Kidney (tissue), 14 donors: Measurements from ENCODE around the gene HSD3B7. TPM values are rescaled to one million over a fixed set of nuclear protein-coding genes. Genes with fewer than 3 reads are reported as not detected.

Experiments
- DNase-seq, 5 donors: peaks; one replicate each; pipeline ENCODE4 v3.0.0-alpha.2; 2013 to 2020
- FAIRE-seq: peaks from 2 replicates; lab custom pipeline; 2012; peaks lifted over from hg19 to GRCh38; lab: Jason Lieb, UNC
- H3K27ac ChIP-seq, 2 donors: one replicate each; pipeline ENCODE4 v1.7.0; 2013; ENCODE audit warnings: low read depth in 2 of 2, low read length in 2 of 2, inconsistent platforms in 1 of 2
- H3K27me3 ChIP-seq: one replicate; pipeline ENCODE4 v1.7.1; 2013; ENCODE audit warnings: low read length, inconsistent platforms; ENCODE audit not compliant: control insufficient read depth, insufficient read depth
- H3K36me3 ChIP-seq, 3 donors: one replicate each; pipeline versions ENCODE4 v1.7.0 to v1.7.1; 2013; ENCODE audit warnings: low read length in 3 of 3, control low read depth in 1 of 3, inconsistent platforms in 1 of 3; ENCODE audit not compliant: insufficient read depth in 3 of 3, control insufficient read depth in 2 of 3
- H3K4me1 ChIP-seq, 3 donors: one replicate each; pipeline versions ENCODE4 v1.7.0 to v1.7.1; 2013; ENCODE audit warnings: low read length in 3 of 3, inconsistent platforms in 1 of 3, low read depth in 1 of 3; ENCODE audit not compliant: control insufficient read depth in 2 of 3, insufficient read depth in 2 of 3
- H3K4me3 ChIP-seq, 3 donors: one replicate each; pipeline versions ENCODE4 v1.7.0 to v1.8.1; 2013; ENCODE audit warnings: low read length in 3 of 3, control low read depth in 1 of 3, inconsistent platforms in 1 of 3
- H3K9ac ChIP-seq, 3 donors: one replicate each; pipeline versions ENCODE4 v1.7.0 to v1.7.1; 2013; ENCODE audit warnings: low read length in 3 of 3, control low read depth in 1 of 3, inconsistent platforms in 1 of 3
- H3K9me3 ChIP-seq, 3 donors: one replicate each; pipeline versions ENCODE4 v1.7.0 to v1.7.1; 2013; ENCODE audit warnings: low read length in 3 of 3, control low read depth in 1 of 3, inconsistent platforms in 1 of 3; ENCODE audit not compliant: control insufficient read depth in 2 of 3, insufficient read depth in 1 of 3
- CTCF ChIP-seq: IDR thresholded peaks from 3 replicates; pipeline ENCODE4 v1.5.1; 2012; ENCODE audit warnings: mild to moderate bottlenecking, moderate library complexity, borderline replicate concordance; ENCODE audit not compliant: insufficient read depth; ENCODE audit errors: extremely low read depth
- intact Hi-C: fragments of 100-400 bp; cut with DNase I; formaldehyde crosslinking; loops from one replicate; pipeline ENCODE4 v1.11.1; 2022
- polyA plus RNA-seq: library from polyadenylated mRNA; stranded (reverse); fragments of 350-450 nt; fragmentation: Illumina TruSeq; extraction: RNeasy Lipid Tissue Mini Kit (QIAGEN cat#74804); gene quantifications from one replicate; pipeline ENCODE4 v1.2.3, GENCODE V29; 2014; ENCODE audit warnings: low read depth, low replicate concordance; ENCODE audit not compliant: insufficient read depth
- total RNA-seq: library from RNA; stranded (reverse); fragmentation: NEBNext Ultra II Directional; extraction: Animal tissue kit (Norgen Biotek cat#: 25700); gene quantifications from one replicate; pipeline ENCODE4 v1.2.1, GENCODE V29; 2021
- donor health status: control.
- donor health status: control.
- donor health status: control.
- donor health status: control.
- donor health status: control.
- donor health status: DM: yes; HTN: yes; CAD: no.
- donor health status: Normal renal cell carcinoma (clear cell type).

HSD3B7 gene
- total and polyA plus RNA-seq, 2 donors from 2014 or later: 24.4 to 40.5 TPM

DNA sequence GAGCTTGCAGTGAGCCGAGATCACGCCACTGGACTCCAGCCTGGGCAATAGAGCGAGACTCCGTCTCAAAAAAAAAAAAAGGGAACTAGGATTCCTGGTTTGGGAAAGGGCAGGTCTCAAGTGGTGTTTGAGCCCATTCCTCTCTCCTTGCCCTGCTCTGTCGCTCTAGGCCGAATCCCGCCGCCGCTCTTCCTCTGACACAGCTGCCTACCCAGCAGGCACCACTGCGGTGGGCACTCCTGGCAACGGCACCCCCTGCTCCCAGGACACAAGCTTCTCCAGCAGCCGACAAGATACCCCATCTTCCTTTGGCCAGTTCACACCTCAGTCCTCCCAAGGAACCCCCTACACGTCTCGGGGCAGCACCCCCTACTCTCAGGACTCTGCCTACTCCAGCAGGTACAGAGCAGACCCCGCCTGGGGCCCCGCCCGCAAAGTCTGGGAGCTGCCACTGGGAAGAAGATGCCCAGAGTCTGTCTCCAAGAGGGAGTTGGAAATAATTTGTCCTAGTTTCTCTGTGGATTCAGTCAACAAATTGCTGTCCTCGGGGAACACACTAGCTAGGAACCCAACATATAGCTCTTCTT, 21.0 kb upstream of the HSD3B7 start:
- Histone ChIP-seq H3K9me3 (no peaks in the 10 kb centered on the region), H3K36me3 (peaks cover 11 to 60% (median 32%) of the 10 kb centered on the region in 3 donors), H3K4me3 (no peak overlapping the region), H3K9ac (no peak overlapping the region), H3K4me1 (peaks cover 0 to 3% (median under 1%) of the 10 kb centered on the region in 3 donors), H3K27ac (no peak overlapping the region), H3K27me3 (no peaks in the 10 kb centered on the region)
- DNase-seq (no peak), FAIRE-seq (no peak)
- intact Hi-C loops: no loop called here
- no peak for TF ChIP-seq CTCF

- Histone ChIP-seq H3K36me3 (peaks cover 11 to 60% (median 33%) of the 10 kb centered on the region in 3 donors), H3K9me3 (no peaks in the 10 kb centered on the region), H3K4me1 (no peaks in the 10 kb centered on the region), H3K4me3 (no peak overlapping the region), H3K27ac (no peak overlapping the region), H3K27me3 (no peaks in the 10 kb centered on the region), H3K9ac (no peak overlapping the region)
- FAIRE-seq (no peak), DNase-seq (no peak)
- intact Hi-C loops: no loop called here
- no peak for TF ChIP-seq CTCF
Measured at GRCh38 chr16:30964574-30965226, 20.3 kb upstream of the HSD3B7 start.

DNA sequence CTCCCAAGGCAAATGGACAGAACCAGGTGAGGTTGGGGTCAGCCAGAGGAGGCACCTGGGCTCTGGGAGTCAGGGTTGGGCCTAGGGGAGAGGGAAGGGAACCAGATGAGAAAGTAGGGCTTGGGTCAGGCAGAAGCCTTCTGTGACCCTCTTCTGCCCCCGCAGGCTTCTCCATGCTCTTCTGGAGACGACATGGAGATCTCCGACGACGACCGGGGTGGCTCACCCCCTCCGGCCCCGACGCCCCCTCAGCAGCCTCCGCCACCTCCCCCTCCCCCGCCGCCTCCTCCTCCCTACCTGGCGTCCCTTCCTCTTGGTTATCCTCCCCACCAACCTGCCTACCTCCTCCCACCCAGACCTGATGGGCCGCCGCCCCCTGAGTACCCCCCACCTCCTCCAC, 19.6 kb upstream of the HSD3B7 start:
- no peak for DNase-seq
- Histone ChIP-seq H3K27me3 (no peaks in the 10 kb centered on the region), H3K27ac (no peak overlapping the region), H3K36me3 (peaks cover 8 to 54% (median 27%) of the 10 kb centered on the region in 3 donors), H3K9ac (no peak overlapping the region), H3K9me3 (no peaks in the 10 kb centered on the region), H3K4me1 (no peaks in the 10 kb centered on the region), H3K4me3 (no peak overlapping the region)
- intact Hi-C loops: no loop called here
- TF ChIP-seq CTCF: no peak
- FAIRE-seq: no peak
